Testis (tissue), 3 donors: ENCODE data around the gene KIAA0753. TPM values are rescaled to one million over a fixed set of nuclear protein-coding genes. Genes with fewer than 3 reads are reported as not detected.
"Not testable (repeated sequence)": the region's sequence is repeated elsewhere in the genome, so short reads cannot be mapped to it uniquely, and the experiment has no call there.

Experiments
- DNase-seq: peaks from one replicate; pipeline ENCODE4 v3.0.0-alpha.2; 2019
- H3K27ac ChIP-seq, 2 donors: fragments of 200-600 bp; sonication (generic); one replicate each; pipeline ENCODE4 v1.5.1; 2019
- H3K27me3 ChIP-seq: fragments of 200-600 bp; sonication (generic); one replicate; pipeline ENCODE4 v1.5.1; 2019
- H3K36me3 ChIP-seq: fragments of 200-600 bp; sonication (generic); one replicate; pipeline ENCODE4 v1.5.1; 2017; ENCODE audit warnings: low read depth; ENCODE audit errors: missing control alignments
- H3K4me1 ChIP-seq: fragments of 200-600 bp; sonication (generic); one replicate; pipeline ENCODE4 v1.5.1; 2019
- H3K4me3 ChIP-seq, 2 donors: fragments of 200-600 bp; sonication (generic); one replicate each; pipeline ENCODE4 v1.5.1; 2017 to 2019
- H3K9me3 ChIP-seq: fragments of 200-600 bp; sonication (generic); one replicate; pipeline ENCODE4 v1.5.1; 2017
- CTCF ChIP-seq, 3 experiments: fragments of 450-650 bp in 2 of 3; fragments of 200-600 bp in 1 of 3; sonication (generic) in 1 of 3; IDR thresholded peaks; one replicate each; pipeline ENCODE4 v1.5.1; 2016 to 2019; ENCODE audit warnings: antibody characterized with exemption in 3 of 3, mild to moderate bottlenecking in 2 of 3, moderate library complexity in 1 of 3
- POLR2A ChIP-seq: fragments of 450-650 bp; IDR thresholded peaks from one replicate; pipeline ENCODE4 v1.6.1; 2017; ENCODE audit warnings: antibody characterized with exemption, mild to moderate bottlenecking, moderate library complexity
- WGBS, 2 donors: methylation state at CpG; one replicate each; pipeline ENCODE4 v1.1.5; 2018; 5-methylcytosine and 5-hydroxymethylcytosine counted together
- intact Hi-C: fragments of 100-400 bp; cut with DNase I; formaldehyde crosslinking; loops from one replicate; pipeline ENCODE4 v1.15.1; 2023; ENCODE audit warnings: low total_unique reads
- polyA plus RNA-seq: library from polyadenylated mRNA; stranded (reverse); fragments of 350-450 nt; fragmentation: Illumina TruSeq; extraction: RNeasy Lipid Tissue Mini Kit (QIAGEN cat#74804); gene quantifications from one replicate; pipeline ENCODE4 v1.2.3, GENCODE V29; 2014; ENCODE audit warnings: low read depth, low replicate concordance; ENCODE audit not compliant: insufficient read depth
- total RNA-seq, 2 donors: library from RNA; depleted of rRNA; stranded (reverse); fragments of >200 nt; gene quantifications; one replicate each; pipeline ENCODE4 v1.2.3, GENCODE V29; 2016

Gene KIAA0753
- total and polyA plus RNA-seq, 3 donors from 2014 or later, result 43.9 to 59.8 (median 44.7) TPM

GRCh38 chr17:6666557-6666956 lies 26.0 kb upstream of the KIAA0753 start:
- Histone ChIP-seq H3K9me3 (no peaks in the 10 kb centered on the region), H3K36me3 (no peaks in the 10 kb centered on the region), H3K27ac (no peak overlapping the region), H3K4me3 (no peak overlapping the region), H3K27me3 (no peaks in the 10 kb centered on the region), H3K4me1 (no peaks in the 10 kb centered on the region)
- intact Hi-C loops, result loop anchor here (10.0 kb wide), 1 partner anchor 338 kb away; no protein-coding TSS in a partner anchor
- TF ChIP-seq POLR2A (no peak), CTCF (IDR thresholded peaks at IDR 0.05) (no peak)
- no peak for DNase-seq
- 70 to 93% methylated on average over 3 to 6 of the region's 6 CpGs for WGBS, 2 donors

- Histone ChIP-seq H3K4me3 (no peak overlapping the region), H3K36me3 (no peaks in the 10 kb centered on the region), H3K9me3 (no peaks in the 10 kb centered on the region), H3K4me1 (no peaks in the 10 kb centered on the region), H3K27me3 (no peaks in the 10 kb centered on the region), H3K27ac (no peak overlapping the region)
- peak; percentile 85 for DNase-seq
- intact Hi-C loops, result loop anchor here (10.0 kb wide), 1 partner anchor 339 kb away; no protein-coding TSS in a partner anchor
- 25% methylated on average over 9 of the region's 9 CpGs for WGBS, 2 donors
- no peak for TF ChIP-seq POLR2A
- TF ChIP-seq CTCF (IDR thresholded peaks at IDR 0.05), result peak; percentile 63 to 85 (median 81)
These were observed 25.6 kb upstream of the KIAA0753 start for GRCh38 chr17:6666077-6666521.

GRCh38 chr17:6663200-6663599 lies 22.7 kb upstream of the KIAA0753 start:
- H3K4me1 ChIP-seq, H3K36me3 ChIP-seq, DNase-seq, H3K4me3 ChIP-seq, H3K27me3 ChIP-seq, H3K9me3 ChIP-seq, H3K27ac ChIP-seq: not testable (repeated sequence)
- intact Hi-C loops, result loop anchor here (10.0 kb wide), 1 partner anchor 342 kb away; no protein-coding TSS in a partner anchor
- 91 to 92% methylated on average over 14 of the region's 14 CpGs for WGBS, 2 donors

- Histone ChIP-seq H3K27me3 (no peaks in the 10 kb centered on the region), H3K27ac (no peak overlapping the region), H3K9me3 (no peaks in the 10 kb centered on the region), H3K4me1 (no peaks in the 10 kb centered on the region), H3K36me3 (no peaks in the 10 kb centered on the region), H3K4me3 (no peak overlapping the region)
- TF ChIP-seq CTCF (IDR thresholded peaks at IDR 0.05) (no peak), POLR2A (no peak)
- 71 to 81% methylated on average over 2 of the region's 2 CpGs for WGBS, 2 donors
- intact Hi-C loops, result loop anchor here (10.0 kb wide), 1 partner anchor 343 kb away; no protein-coding TSS in a partner anchor
- no peak for DNase-seq
These were observed 20.9 kb upstream of the KIAA0753 start for GRCh38 chr17:6661464-6661848.

GRCh38 chr17:6660805-6661463 lies 20.4 kb upstream of the KIAA0753 start:
- no peaks in the 10 kb centered on the region for H3K36me3 ChIP-seq
- H3K27me3 ChIP-seq, result no peaks in the 10 kb centered on the region
- no peak for DNase-seq
- H3K27ac ChIP-seq, result no peak overlapping the region
- no peaks in the 10 kb centered on the region for H3K4me1 ChIP-seq
- 42 to 63% methylated on average over 11 of the region's 11 CpGs for WGBS, 2 donors
- TF ChIP-seq POLR2A (no peak), CTCF (IDR thresholded peaks at IDR 0.05) (no peak)
- H3K9me3 ChIP-seq, result no peaks in the 10 kb centered on the region
- intact Hi-C loops, result loop anchor here (10.0 kb wide), 1 partner anchor 344 kb away; no protein-coding TSS in a partner anchor
- no peak overlapping the region for H3K4me3 ChIP-seq
